HG02884 (cell line): ENCODE data around the gene ALOX5.

Source experiments
- ATAC-seq: cut with Tn5 transposase; IDR thresholded peaks from one replicate; pipeline ENCODE4 v1.9.1; 2021; ENCODE audit warnings: mild to moderate bottlenecking, moderate library complexity; ENCODE audit not compliant: unreplicated experiment

Gene ALOX5

DNA sequence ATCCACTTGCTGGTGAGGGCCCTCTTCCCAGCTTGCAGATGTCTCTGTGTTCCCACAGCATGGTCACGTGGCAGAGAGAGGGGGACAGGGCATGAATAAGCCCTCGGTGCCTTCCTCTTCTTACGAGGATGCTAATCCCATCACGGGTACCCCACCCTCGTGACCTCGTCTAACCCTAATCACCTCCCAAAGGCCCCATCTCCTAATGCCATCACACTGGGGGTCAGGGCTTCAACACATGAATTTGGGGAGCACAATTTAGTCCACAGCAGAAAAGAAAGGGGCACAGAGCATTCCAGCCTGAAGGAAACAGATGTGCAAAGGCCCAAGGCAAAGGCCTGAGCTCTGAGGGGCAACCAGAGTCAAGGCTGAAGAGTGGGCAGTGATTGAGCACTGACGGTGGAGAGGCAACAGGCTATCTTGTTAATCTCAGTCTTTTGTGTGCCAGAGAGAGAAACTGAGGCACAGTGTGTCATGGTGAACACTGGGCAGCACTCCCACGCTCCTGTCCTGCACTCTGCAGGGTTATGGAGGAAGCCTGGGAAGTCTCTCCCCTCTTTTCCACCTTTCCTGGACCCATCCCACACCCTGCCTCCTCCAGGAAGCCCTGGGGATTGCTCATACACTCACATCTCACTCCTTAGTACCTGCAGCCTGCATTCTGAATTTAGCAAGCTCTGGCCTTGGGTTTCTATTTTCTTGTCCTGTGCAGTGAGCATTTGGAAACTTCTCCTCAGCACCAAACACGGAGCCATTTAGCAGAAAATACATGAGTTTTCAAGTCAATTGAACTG lies 49.0 kb downstream of the ALOX5 start:
- ATAC-seq = no peak

DNA sequence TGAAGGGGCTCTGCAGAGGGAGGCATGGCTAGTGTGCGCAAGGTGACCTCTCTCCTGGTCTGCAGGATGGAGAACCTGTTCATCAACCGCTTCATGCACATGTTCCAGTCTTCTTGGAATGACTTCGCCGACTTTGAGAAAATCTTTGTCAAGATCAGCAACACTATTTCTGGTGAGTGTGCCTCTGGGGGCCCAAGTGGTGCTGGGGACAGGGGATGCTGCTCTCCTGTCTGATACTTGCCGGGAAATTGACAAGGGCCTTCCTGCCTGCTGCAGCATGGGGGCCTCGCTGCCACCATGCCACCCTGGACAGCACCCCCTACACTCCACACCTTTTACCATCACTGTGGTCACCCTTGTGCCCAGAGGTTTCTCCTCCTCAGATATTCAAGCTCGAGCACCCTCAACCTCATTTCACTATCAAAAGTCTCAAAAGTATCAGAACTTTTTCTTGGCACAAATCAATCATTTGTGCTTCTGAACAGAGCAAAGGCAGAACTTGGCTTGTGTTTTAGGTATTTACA lies 50.0 kb downstream of the ALOX5 start:
- no peak for ATAC-seq

- ATAC-seq = no peak
These were observed 50.8 kb downstream of the ALOX5 start for GRCh38 chr10:45424668-45425404.

DNA sequence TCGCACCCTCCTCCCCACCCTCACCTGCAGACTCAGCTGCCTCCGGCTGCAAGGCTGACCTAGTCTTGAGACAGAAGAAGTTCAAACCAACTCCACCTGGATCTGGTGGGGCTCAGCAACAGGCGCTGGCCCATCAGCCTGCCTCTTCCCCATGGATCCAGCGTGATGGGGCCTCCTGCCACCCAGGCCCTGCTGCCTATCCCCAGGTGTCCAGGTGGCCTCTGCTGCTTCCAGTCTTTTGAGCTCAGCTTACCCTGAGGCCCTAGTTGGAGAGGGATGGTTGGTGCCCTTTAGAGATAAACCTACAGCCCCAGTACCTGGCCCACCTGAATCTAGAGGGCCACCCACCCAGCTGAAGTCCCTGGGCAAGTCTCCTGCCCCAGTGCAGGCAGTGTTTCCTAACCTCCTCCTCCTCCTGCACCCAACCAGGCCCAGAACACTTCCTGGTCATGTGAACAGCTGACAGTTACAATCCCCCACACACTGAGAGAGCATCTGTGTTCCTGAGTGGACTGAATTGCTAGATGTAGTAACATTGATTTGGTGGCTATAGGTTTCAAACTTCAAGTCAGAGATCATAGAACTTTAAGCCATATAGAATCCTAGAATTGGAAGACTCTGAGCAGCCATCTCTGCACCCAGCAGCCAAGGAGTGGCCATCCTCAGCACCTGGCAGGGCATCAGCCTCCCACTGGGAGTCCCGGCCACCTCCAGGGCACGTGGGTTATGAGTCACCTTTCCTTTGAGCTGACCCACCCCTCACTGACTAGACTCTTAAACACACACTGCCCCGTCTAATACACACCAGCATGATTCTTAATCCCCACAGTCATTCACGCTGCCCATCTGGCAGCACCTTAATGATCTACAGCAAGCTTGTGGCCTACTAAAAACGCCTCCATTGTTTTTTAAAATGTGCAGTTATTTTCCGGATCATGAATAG lies 51.9 kb downstream of the ALOX5 start:
- no peak for ATAC-seq

- ATAC-seq = no peak
These were observed 53.4 kb downstream of the ALOX5 start for GRCh38 chr10:45427262-45427969.

DNA sequence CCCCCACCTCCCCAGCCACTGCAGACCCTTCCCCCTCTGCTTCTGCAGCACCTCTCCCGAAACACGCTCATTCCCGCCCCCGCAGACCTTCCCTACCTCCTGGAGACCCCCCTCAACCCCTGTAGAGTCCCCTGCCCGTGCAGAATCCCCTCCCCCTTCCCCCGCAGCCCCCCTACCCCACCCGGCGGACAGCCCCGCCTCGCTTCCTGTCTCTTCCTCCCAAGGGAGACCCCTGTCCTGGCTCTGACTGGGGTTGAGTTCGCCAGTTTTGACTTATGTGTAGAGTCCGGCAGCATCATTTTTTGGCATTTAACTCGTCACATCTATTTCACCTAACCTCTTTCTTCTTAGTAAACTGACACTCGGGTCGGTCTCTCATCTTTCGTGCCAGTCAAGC lies 54.0 kb downstream of the ALOX5 start:
- no peak for ATAC-seq

DNA sequence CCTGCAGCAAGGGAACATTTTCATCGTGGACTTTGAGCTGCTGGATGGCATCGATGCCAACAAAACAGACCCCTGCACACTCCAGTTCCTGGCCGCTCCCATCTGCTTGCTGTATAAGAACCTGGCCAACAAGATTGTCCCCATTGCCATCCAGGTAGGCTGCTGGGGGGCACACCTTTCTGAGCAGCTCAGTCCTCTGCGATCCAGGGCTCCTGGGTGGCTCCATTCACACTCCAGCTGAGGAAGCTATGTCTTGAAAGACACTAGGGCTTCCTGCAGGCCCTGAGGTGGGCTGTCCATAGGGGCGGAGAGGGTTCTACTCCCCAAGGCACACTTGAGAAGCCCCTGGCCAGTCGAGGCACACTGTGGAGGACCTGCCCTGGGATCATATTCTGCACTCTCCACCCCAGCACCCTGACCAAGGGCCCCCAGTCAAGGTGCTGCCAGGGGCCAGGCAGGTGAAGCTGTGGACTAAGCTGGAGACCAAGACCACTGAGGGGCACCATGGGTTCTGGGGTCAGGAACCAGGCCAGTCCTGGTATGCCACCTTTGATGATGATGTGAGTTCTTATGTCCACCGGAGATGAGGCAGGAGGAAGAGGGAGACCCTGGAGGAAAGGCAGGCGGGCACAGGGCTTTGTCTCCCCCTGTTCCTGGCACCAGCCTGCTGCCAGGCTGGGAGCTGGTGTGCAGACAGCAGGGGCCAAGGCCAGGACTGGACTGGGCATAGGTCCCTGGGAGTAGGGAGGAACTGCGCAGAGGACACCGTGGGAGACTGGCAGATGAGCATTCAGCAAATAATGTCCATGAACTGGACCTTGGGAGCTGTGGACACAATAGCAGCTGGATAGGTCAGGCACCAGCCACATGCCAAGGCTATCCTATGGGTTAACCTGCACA lies 54.8 kb downstream of the ALOX5 start:
- ATAC-seq = no peak

DNA sequence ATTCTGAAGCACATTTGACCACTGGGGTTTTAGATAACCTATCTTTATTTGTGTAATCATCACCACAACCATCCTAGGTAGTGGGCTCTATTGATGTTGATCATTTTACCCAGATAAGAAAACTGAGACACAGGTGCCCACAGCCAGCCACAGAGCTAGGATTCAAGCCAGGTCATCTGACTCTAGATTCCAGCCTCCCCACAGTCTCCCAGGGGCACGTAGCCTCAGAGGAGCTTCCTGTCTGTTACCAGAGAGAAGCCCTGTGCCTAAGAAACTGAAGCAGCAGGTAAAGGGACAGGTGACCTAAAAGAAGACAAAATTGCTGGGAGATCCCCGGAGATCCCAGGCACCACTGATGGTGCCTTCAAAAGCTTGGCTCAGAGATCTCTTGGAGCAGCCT lies 55.8 kb downstream of the ALOX5 start:
- ATAC-seq = no peak

- ATAC-seq = no peak
These were observed 58.1 kb downstream of the ALOX5 start for GRCh38 chr10:45432113-45432512.

- no peak for ATAC-seq
These were observed 58.9 kb downstream of the ALOX5 start for GRCh38 chr10:45432700-45433472.

DNA sequence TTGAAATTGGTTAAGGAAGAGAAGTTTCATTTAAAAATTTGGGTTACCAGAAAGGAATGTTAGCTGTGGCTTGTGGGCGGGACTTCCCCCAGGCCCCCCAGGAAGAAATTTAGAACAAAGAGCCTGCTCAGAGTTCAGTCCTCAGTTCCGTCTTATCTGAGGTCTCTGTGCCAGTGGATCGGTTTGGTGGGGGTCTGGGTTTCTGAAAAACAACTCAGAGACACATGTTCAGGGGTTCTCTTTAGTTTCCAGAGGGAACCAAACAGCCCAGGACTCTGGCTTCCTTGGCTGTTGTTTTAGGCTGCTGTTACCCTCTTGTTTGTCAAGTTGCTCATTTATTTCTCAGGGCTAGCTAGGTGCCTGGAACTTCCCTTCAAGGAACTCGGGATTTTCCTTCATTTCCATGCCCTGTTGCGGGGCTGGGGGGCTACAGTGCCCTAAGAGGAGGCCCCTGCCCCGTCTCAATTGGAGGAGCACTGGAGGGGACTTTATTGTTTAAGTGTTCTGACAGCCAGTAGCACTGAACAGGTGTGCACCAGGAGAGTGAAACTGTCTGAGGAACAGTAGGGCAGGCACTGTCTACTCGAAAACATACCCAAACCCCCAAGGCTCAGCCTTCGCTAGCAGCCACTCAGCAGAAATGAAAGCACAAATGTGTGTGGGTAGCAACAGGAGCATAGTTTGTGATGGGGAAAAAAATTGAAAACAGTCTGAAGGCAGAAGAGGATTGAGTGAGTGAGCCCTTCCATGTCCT lies 59.9 kb downstream of the ALOX5 start:
- peak; percentile 83 for ATAC-seq

GRCh38 chr10:45437587-45438465 lies 63.8 kb downstream of the ALOX5 start:
- ATAC-seq = no peak

GRCh38 chr10:45438466-45439090 lies 64.6 kb downstream of the ALOX5 start:
- no peak for ATAC-seq

GRCh38 chr10:45439365-45439764 lies 65.3 kb downstream of the ALOX5 start:
- no peak for ATAC-seq

DNA sequence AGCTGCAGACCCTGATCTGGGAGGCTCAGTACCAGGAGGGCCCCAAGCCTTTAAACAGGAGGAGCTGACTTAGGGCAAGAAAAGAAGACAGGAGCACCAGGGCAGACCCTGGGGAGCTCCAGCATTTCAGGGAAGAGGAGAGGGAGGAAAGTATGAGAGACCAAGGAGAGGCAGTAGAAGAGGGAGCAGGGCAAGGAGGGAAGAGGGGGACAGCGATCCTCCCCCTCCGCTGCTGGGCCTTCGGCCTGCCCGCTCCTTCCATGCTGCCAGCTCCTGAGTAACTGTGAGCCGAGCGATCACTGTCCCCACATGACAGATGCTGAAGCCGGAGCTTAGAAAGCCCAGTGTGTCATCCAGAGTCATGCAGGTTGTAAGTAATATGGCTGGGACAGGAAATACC lies 65.9 kb downstream of the ALOX5 start:
- no peak for ATAC-seq

DNA sequence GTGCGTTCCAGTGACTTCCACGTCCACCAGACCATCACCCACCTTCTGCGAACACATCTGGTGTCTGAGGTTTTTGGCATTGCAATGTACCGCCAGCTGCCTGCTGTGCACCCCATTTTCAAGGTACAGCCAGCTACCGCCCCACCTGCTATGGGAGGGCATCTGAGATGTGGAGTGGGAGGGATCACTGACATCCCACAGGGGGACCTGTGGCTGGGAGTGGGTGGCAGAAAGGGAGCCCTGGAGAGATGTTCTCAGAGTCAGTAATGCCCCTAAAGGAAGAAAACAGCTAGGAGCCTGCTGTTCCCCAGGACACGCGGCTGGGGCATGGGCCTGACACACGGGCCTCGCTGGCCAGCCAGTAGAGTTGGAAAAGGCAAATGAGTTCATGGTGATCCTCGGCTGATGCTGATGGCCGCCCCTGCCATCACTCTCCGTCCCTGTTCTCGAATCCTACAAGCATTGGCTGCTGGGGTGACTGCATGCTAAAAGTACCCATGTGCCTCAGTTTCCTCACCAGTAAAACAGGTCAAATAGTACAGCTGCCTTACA lies 66.6 kb downstream of the ALOX5 start:
- ATAC-seq = no peak
